Endothelial cell of hepatic sinusoid (primary cell): ENCODE measurements around the gene NLRP6.

Experiments
- in situ Hi-C: cut with HindIII; loops from 2 replicates; pipeline ENCODE4 v1.10.0; 2017; ENCODE audit warnings: low sequenced_read_pairs

Gene NLRP6

GRCh38 chr11:291281-292210, 13.3 kb downstream of the NLRP6 start:
- in situ Hi-C loops: no loop called here

- in situ Hi-C loops: no loop called here
Measured at GRCh38 chr11:292211-293121, 14.3 kb downstream of the NLRP6 start.

GRCh38 chr11:293271-293851, 15.2 kb downstream of the NLRP6 start:
- in situ Hi-C loops: no loop called here

GRCh38 chr11:293852-294661, 15.8 kb downstream of the NLRP6 start:
- in situ Hi-C loops: no loop called here

GRCh38 chr11:294780-295179, 16.6 kb downstream of the NLRP6 start:
- in situ Hi-C loops: loop anchor here (5.0 kb wide), 1 partner anchor 93 kb away; no protein-coding TSS in a partner anchor

GRCh38 chr11:295351-296170, 17.4 kb downstream of the NLRP6 start:
- in situ Hi-C loops: loop anchor here (5.0 kb wide), 1 partner anchor 92 kb away; no protein-coding TSS in a partner anchor

GRCh38 chr11:296171-297050, 18.2 kb downstream of the NLRP6 start:
- in situ Hi-C loops: loop anchor here (5.0 kb wide), 1 partner anchor 91 kb away; no protein-coding TSS in a partner anchor

- in situ Hi-C loops: loop anchor here (5.0 kb wide), 1 partner anchor 90 kb away; no protein-coding TSS in a partner anchor
Measured at GRCh38 chr11:297051-297585, 18.9 kb downstream of the NLRP6 start.

GRCh38 chr11:297586-298405, 19.6 kb downstream of the NLRP6 start:
- in situ Hi-C loops: loop anchor here (5.0 kb wide), 1 partner anchor 90 kb away; no protein-coding TSS in a partner anchor

- in situ Hi-C loops: loop anchor here (5.0 kb wide), 1 partner anchor 89 kb away; no protein-coding TSS in a partner anchor
Measured at GRCh38 chr11:298406-299065, 20.3 kb downstream of the NLRP6 start.

GRCh38 chr11:299081-299891, 21.1 kb downstream of the NLRP6 start, which contains the start of gene IFITM5:
Gene IFITM5, minus strand, starts transcription at chr11:299526. Its CDS starts 36 bp downstream, at chr11:299490.
- in situ Hi-C loops: loop anchor here (5.0 kb wide), 1 partner anchor 88 kb away; no protein-coding TSS in a partner anchor

GRCh38 chr11:299951-300735, 21.9 kb downstream of the NLRP6 start:
- in situ Hi-C loops: loop anchor here (5.0 kb wide), 1 partner anchor 87 kb away; no protein-coding TSS in a partner anchor

- in situ Hi-C loops: no loop called here
Measured at GRCh38 chr11:303363-303762, 25.2 kb downstream of the NLRP6 start.

GRCh38 chr11:304061-304506, 25.9 kb downstream of the NLRP6 start:
- in situ Hi-C loops: no loop called here
